Aorta (tissue), 5 donors: ENCODE measurements around the gene EPHB1. TPM values are rescaled to one million over a fixed set of nuclear protein-coding genes. Genes with fewer than 3 reads are reported as not detected.

Experiments
- ATAC-seq: fragments of 200-7000 bp; cut with Tn5 transposase; one replicate; pipeline ENCODE4 v1.9.1; 2022; ENCODE audit warnings: moderate library complexity; ENCODE audit not compliant: low FRiP score
- DNase-seq, 2 donors: peaks; one replicate each; pipeline ENCODE4 v3.0.0-alpha.2; 2020
- H3K27ac ChIP-seq, 2 donors: one replicate each; pipeline ENCODE4 v1.5.1; 2013; ENCODE audit warnings: low read length in 2 of 2, mild to moderate bottlenecking in 2 of 2, moderate library complexity in 2 of 2, control low read depth in 1 of 2, inconsistent platforms in 1 of 2, low read depth in 1 of 2
- H3K27me3 ChIP-seq, 2 donors: one replicate each; pipeline ENCODE4 v1.6.1; 2013; ENCODE audit warnings: control low read depth in 1 of 2, low read length in 1 of 2, mild to moderate bottlenecking in 1 of 2, moderate library complexity in 1 of 2; ENCODE audit not compliant: insufficient read depth in 2 of 2, control insufficient read depth in 1 of 2
- H3K36me3 ChIP-seq, 2 donors: one replicate each; pipeline ENCODE4 v1.6.1; 2013; ENCODE audit warnings: control low read depth in 1 of 2, low read length in 1 of 2, mild to moderate bottlenecking in 1 of 2; ENCODE audit not compliant: insufficient read depth in 2 of 2, control insufficient read depth in 1 of 2
- H3K4me1 ChIP-seq, 2 donors: one replicate each; pipeline ENCODE4 v1.6.1; 2013; ENCODE audit warnings: low read length in 2 of 2, control low read depth in 1 of 2, mild to moderate bottlenecking in 1 of 2, moderate library complexity in 1 of 2; ENCODE audit not compliant: insufficient read depth in 2 of 2, control insufficient read depth in 1 of 2
- H3K4me3 ChIP-seq, 2 donors: one replicate each; pipeline ENCODE4 v1.5.1; 2013; ENCODE audit warnings: low read length in 2 of 2, control low read depth in 1 of 2, mild to moderate bottlenecking in 1 of 2
- H3K9me3 ChIP-seq: one replicate; pipeline ENCODE4 v1.6.1; 2013; ENCODE audit warnings: mild to moderate bottlenecking, low read length; ENCODE audit not compliant: control insufficient read depth
- WGBS, 2 donors: extraction: QIAGEN DNeasy Blood & Tissue Kit; methylation state at CpG; one replicate each; pipeline ENCODE4 v1.1.7; 2013; 5-methylcytosine and 5-hydroxymethylcytosine counted together
- intact Hi-C, 2 donors: fragments of 100-400 bp; cut with DNase I; formaldehyde crosslinking; loops; one replicate each; pipeline versions ENCODE4 v1.14.2 to v1.15.0; 2022
- polyA plus RNA-seq, 2 donors: library from polyadenylated mRNA; stranded (reverse); fragments of 200-250 nt; gene quantifications; one replicate each; pipeline ENCODE4 v1.2.3, GENCODE V29; 2013
- total RNA-seq, 2 donors: library from RNA; stranded (reverse); fragmentation: NEBNext Ultra II Directional; extraction: Animal tissue kit (Norgen Biotek cat#: 25700); gene quantifications; one replicate each; pipeline ENCODE4 v1.2.1, GENCODE V29; 2021
- donor health status: healthy with polysubstance abuse.
- donor health status: Bipolar disorder and iron deficiency.
- donor health status: DM: no; HTN: no; CAD: no.
- donor health status: DM: no; HTN: no; CAD: no.
- donor health status: DM: yes; HTN: yes; CAD: no.

Gene EPHB1
- total and polyA plus RNA-seq, 4 donors: 0.31 to 4.8 (median 3.6) TPM; not detected in 1

DNA sequence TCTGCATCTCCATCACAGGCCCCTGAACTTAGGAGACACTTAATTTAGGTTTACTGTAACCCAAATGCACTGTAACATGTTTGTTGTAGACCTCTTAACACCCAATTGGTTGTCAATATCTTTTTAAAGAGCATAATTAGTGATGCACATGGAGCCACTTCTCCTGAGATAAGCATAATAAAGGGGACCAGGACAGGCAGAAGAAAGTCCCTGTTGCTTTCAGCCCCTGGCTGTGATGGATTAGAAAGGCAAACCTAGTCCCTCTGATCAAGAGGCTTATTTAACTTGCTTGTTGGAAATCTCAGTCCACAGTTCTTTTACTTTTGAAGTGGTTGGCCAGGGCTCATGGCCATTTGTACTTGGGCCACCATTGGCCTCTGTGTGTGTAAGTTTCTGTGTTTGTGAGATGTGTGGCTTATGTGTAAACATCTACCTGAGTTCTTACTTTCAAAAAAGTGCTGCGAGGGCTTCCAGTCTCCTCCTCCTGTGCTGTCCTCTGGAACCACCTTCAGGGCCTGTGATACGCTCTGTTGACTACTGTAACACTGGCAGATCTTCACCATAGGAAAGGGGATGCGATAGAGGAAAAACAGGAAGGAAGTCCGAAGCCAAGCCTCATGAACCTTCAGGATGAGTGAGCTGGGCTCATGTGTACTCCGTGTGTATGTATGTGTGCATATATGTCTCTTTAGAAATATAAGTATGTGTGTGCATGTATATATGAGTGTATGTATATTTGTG, 136.2 kb downstream of the EPHB1 start:
- intact Hi-C loops: no loop called here
- no peaks in the 10 kb centered on the region for H3K4me1 ChIP-seq
- no peaks in the 10 kb centered on the region for H3K9me3 ChIP-seq
- H3K27me3 ChIP-seq: no peaks in the 10 kb centered on the region
- no peaks in the 10 kb centered on the region for H3K36me3 ChIP-seq
- DNase-seq (no peak), ATAC-seq (no peak)
- WGBS, 2 donors: 77 to 88% methylated on average over 5 of the region's 5 CpGs
- H3K4me3 ChIP-seq: no peak overlapping the region
- no peak overlapping the region for H3K27ac ChIP-seq

- no peak overlapping the region for H3K4me3 ChIP-seq
- WGBS, 2 donors: 81 to 82% methylated on average over 6 of the region's 6 CpGs
- no peak for DNase-seq
- H3K27ac ChIP-seq: no peak overlapping the region
- no peaks in the 10 kb centered on the region for H3K9me3 ChIP-seq
- no peaks in the 10 kb centered on the region for H3K36me3 ChIP-seq
- no peaks in the 10 kb centered on the region for H3K4me1 ChIP-seq
- intact Hi-C loops: no loop called here
- ATAC-seq: no peak
- no peaks in the 10 kb centered on the region for H3K27me3 ChIP-seq
These were observed 137.0 kb downstream of the EPHB1 start for GRCh38 chr3:134932035-134932434.

- no peaks in the 10 kb centered on the region for H3K4me1 ChIP-seq
- DNase-seq: no peak
- H3K9me3 ChIP-seq: no peaks in the 10 kb centered on the region
- H3K4me3 ChIP-seq: no peak overlapping the region
- H3K27ac ChIP-seq: no peak overlapping the region
- H3K36me3 ChIP-seq: no peaks in the 10 kb centered on the region
- no peaks in the 10 kb centered on the region for H3K27me3 ChIP-seq
- 85 to 87% methylated on average over 4 of the region's 4 CpGs for WGBS, 2 donors
- ATAC-seq: no peak
- intact Hi-C loops: no loop called here
These were observed 138.9 kb downstream of the EPHB1 start for GRCh38 chr3:134933997-134934396.

DNA sequence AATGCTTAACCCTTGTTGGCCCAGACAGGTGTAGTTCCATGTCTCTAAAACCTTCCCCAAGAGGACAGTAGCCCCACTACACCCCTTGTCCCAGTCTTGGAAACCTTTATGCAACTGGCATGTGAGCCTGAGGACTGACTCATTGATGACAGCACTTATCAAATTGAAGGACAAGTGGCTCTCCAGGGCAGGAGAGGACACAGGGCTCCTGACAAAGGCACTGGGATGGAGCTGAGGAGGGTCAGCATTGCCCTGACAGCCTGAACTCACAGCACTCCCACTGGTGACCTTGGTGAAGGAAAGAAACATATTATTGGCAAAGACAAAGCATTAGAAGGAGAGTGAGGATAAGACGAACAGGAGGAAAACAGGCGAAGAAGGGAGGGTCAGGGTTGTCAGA, 139.9 kb downstream of the EPHB1 start:
- Histone ChIP-seq H3K27me3 (no peaks in the 10 kb centered on the region), H3K36me3 (no peaks in the 10 kb centered on the region), H3K9me3 (no peaks in the 10 kb centered on the region), H3K27ac (no peak overlapping the region), H3K4me3 (no peak overlapping the region), H3K4me1 (no peaks in the 10 kb centered on the region)
- intact Hi-C loops: no loop called here
- no peak for DNase-seq
- WGBS, 2 donors: 66 to 78% methylated on average over 2 of the region's 2 CpGs
- no peak for ATAC-seq

DNA sequence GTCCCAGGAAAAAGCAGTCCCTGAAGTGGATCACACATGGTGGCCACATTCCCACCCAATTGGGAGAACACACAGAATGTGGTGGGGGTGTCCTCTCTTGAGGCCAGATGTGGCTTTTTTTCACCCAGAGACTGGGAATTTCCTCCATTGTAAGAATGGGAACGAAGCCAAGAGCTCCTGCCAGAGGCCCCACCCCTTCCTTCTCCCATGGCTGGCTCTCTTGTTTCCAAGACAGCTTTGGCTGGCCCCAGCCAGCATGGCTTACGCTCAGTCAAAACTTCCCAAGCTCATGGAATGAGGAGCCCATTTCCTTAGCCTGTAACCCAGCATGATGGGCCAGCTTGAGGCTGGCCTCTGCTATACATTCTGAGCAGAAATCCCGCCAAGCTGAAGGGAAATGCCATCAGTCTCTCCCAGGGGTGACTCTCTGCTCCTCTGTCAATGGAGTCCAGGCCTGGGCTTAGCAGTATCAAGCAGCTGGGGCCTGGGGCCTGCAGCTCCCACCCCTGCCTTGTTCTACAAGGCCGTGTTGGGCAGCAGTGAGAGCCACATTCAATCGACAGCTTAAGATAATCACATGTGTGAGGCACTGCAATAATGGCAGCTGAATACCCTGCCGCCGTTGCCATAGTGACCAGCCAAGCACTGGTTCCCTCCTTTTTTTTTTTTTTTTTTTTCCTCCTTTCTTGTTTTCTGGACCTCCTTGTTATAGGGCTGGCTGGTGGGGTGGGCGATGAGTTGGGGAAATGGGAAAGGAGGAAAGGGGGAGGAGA, 142.4 kb downstream of the EPHB1 start:
- Histone ChIP-seq H3K4me1 (no peaks in the 10 kb centered on the region), H3K9me3 (no peaks in the 10 kb centered on the region), H3K36me3 (no peaks in the 10 kb centered on the region), H3K27me3 (no peaks in the 10 kb centered on the region), H3K4me3 (no peak overlapping the region), H3K27ac (no peak overlapping the region)
- DNase-seq (no peak), ATAC-seq (no peak)
- 40 to 51% methylated on average over 8 of the region's 8 CpGs for WGBS, 2 donors
- intact Hi-C loops: no loop called here

DNA sequence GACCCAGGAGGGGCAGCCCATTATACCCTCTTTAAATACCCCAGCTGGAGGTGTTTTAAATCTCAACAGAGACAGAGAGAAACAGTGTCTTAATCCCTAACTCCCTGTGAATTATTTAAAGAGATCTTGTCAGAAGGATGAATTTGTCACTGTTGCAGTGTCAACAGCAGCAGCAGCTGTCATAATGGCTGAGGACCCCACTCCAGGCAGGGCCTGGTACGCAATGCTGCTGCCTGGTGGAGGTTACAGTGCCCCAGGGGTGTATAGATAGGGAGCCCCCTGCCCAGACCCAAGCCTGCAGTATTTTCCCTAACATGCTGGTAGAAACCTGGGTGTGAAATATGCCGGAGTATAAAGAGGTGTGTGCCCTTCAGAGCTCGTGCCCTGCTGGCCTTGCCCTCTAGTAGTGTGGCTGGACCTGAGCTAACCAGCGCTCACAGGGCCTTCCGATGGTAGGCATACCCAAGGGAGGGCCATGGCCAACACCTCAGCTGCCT, 143.0 kb downstream of the EPHB1 start:
- H3K4me1 ChIP-seq: no peaks in the 10 kb centered on the region
- H3K27ac ChIP-seq: no peak overlapping the region
- H3K9me3 ChIP-seq: no peaks in the 10 kb centered on the region
- H3K36me3 ChIP-seq: no peaks in the 10 kb centered on the region
- WGBS, 2 donors: 83 to 85% methylated on average over 5 of the region's 5 CpGs
- no peak for DNase-seq
- H3K4me3 ChIP-seq: no peak overlapping the region
- ATAC-seq: no peak
- H3K27me3 ChIP-seq: no peaks in the 10 kb centered on the region
- intact Hi-C loops: no loop called here

- WGBS, 2 donors: 76 to 82% methylated on average over 2 of the region's 2 CpGs
- no peaks in the 10 kb centered on the region for H3K4me1 ChIP-seq
- no peaks in the 10 kb centered on the region for H3K9me3 ChIP-seq
- H3K4me3 ChIP-seq: no peak overlapping the region
- intact Hi-C loops: no loop called here
- no peaks in the 10 kb centered on the region for H3K36me3 ChIP-seq
- DNase-seq (no peak), ATAC-seq (no peak)
- no peak overlapping the region for H3K27ac ChIP-seq
- no peaks in the 10 kb centered on the region for H3K27me3 ChIP-seq
These were observed 144.9 kb downstream of the EPHB1 start for GRCh38 chr3:134939978-134940377.

DNA sequence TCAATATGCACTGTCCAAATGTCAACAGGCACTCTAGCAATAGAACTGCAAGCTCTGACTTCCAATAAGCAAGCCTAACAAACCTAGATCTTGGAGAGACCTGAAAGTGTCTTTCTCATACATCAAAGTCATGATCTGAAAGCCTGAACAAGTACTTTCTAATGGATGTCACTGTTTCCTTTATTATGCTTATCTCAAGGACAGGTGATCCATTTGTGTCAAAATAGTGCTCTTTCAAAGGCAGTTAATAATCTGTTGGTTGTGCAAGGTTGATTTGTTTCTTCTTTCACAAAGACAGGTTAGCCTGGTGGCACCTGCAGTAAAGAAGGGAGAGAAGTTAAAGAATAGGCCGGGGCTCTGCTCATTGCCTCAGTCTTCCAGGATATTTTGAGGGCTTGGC, 146.8 kb downstream of the EPHB1 start:
- no peak overlapping the region for H3K27ac ChIP-seq
- no peaks in the 10 kb centered on the region for H3K9me3 ChIP-seq
- H3K36me3 ChIP-seq: no peaks in the 10 kb centered on the region
- DNase-seq (no peak), ATAC-seq (no peak)
- H3K27me3 ChIP-seq: no peaks in the 10 kb centered on the region
- intact Hi-C loops: no loop called here
- WGBS, 2 donors: 62 to 74% methylated on average over 1 of the region's 1 CpG
- H3K4me1 ChIP-seq: no peaks in the 10 kb centered on the region
- H3K4me3 ChIP-seq: no peak overlapping the region

- DNase-seq (no peak), ATAC-seq (no peak)
- no peak overlapping the region for H3K4me3 ChIP-seq
- H3K4me1 ChIP-seq: no peaks in the 10 kb centered on the region
- H3K9me3 ChIP-seq: no peaks in the 10 kb centered on the region
- intact Hi-C loops: no loop called here
- no peaks in the 10 kb centered on the region for H3K27me3 ChIP-seq
- WGBS, 2 donors: 69 to 81% methylated on average over 1 of the region's 1 CpG
- H3K36me3 ChIP-seq: no peaks in the 10 kb centered on the region
- no peak overlapping the region for H3K27ac ChIP-seq
These were observed 149.4 kb downstream of the EPHB1 start for GRCh38 chr3:134944429-134944828.
